NOMO-1 treated with DMSO at 0.1 percent for 48 hours (cell line): ENCODE data around the gene P3H3.

ENCODE experiments used
- DNase-seq: peaks from one replicate; lab custom pipeline; 2025; ENCODE audit not compliant: unreplicated experiment; lab: John Stamatoyannopoulos, UW

P3H3 gene

GRCh38 chr12:6827982-6828780 is at the start of gene P3H3:
TSS of gene P3H3 (plus strand) at chr12:6828407. CDS start at chr12:6828441, 34 bp downstream.
- DNase-seq, result no peak

- DNase-seq, result peak; percentile 82
Observed at GRCh38 chr12:6778574-6779550, 49.3 kb upstream of the P3H3 start.

- no peak for DNase-seq
Observed at GRCh38 chr12:6779708-6780432, 48.3 kb upstream of the P3H3 start.

- DNase-seq, result no peak
Observed at GRCh38 chr12:6780573-6780972, 47.6 kb upstream of the P3H3 start.

GRCh38 chr12:6782119-6782518 is 46.1 kb upstream of the P3H3 start:
- DNase-seq, result no peak

GRCh38 chr12:6782850-6783566 is 45.2 kb upstream of the P3H3 start:
- DNase-seq, result no peak

- DNase-seq, result no peak
Observed at GRCh38 chr12:6783828-6784227, 44.4 kb upstream of the P3H3 start.

GRCh38 chr12:6784296-6784695 is 43.9 kb upstream of the P3H3 start:
- no peak for DNase-seq

GRCh38 chr12:6784761-6785160 is 43.4 kb upstream of the P3H3 start:
- no peak for DNase-seq

- DNase-seq, result no peak
Observed at GRCh38 chr12:6786416-6787094, 41.7 kb upstream of the P3H3 start.

GRCh38 chr12:6787309-6787708 is 40.9 kb upstream of the P3H3 start:
- no peak for DNase-seq

- peak; percentile 56 for DNase-seq
Observed at GRCh38 chr12:6788972-6789924, 39.0 kb upstream of the P3H3 start, which contains the start of gene CD4. TSS of gene CD4 (plus strand) at chr12:6789528. CDS start at chr12:6800139, 10,611 bp downstream.

- no peak for DNase-seq
Observed at GRCh38 chr12:6790496-6791150, 37.6 kb upstream of the P3H3 start.

- DNase-seq, result no peak
Observed at GRCh38 chr12:6791931-6792520, 36.2 kb upstream of the P3H3 start.

GRCh38 chr12:6792522-6793201 is 35.5 kb upstream of the P3H3 start:
- DNase-seq, result peak; percentile 74

GRCh38 chr12:6795088-6795487 is 33.1 kb upstream of the P3H3 start:
- DNase-seq, result no peak

- no peak for DNase-seq
Observed at GRCh38 chr12:6796576-6796975, 31.6 kb upstream of the P3H3 start.
